IMR-90 (cell line): ENCODE measurements around the gene TIMELESS. TPM values are rescaled to one million over a fixed set of nuclear protein-coding genes. Genes with fewer than 3 reads are reported as not detected.

Experiments
- ATAC-seq: fragments of 200-7000 bp; cut with Tn5 transposase; 2 replicates; pipeline ENCODE4 v1.9.1; 2020; ENCODE audit warnings: low read depth, mild to moderate bottlenecking, moderate library complexity
- BruUV-seq: library from RNA; stranded (reverse); fragments of 400-500 nt; replicated peaks from 2 replicates; lab custom pipeline; 2021; lab: Mats Ljungman, UMichigan
- CTCF ChIA-PET: fragments of 300-600 bp; formaldehyde crosslinking; extraction: SDS; loops from one replicate; lab custom pipeline; 2021; ENCODE audit warnings: antibody characterized with exemption; lab: Yijun Ruan, JAX
- POLR2A ChIA-PET: fragments of 300-600 bp; sonication (Branson Sonifier 250); formaldehyde crosslinking; loops from one replicate; lab custom pipeline; 2022; ENCODE audit warnings: antibody characterized with exemption; ENCODE audit not compliant: unreplicated experiment; lab: Charles Lee
- DNase-seq: peaks from one replicate; pipeline ENCODE4 v3.0.0; 2013
- H2AFZ ChIP-seq: replicated peaks from 2 replicates; pipeline ENCODE3; 2013; ENCODE audit warnings: low read length, mild to moderate bottlenecking; ENCODE audit not compliant: poor library complexity
- H2AK5ac ChIP-seq: 2 replicates; pipeline ENCODE4 v1.6.1; 2013; ENCODE audit warnings: low read depth, low read length, inconsistent platforms
- H2AK9ac ChIP-seq: replicated peaks from 2 replicates; pipeline ENCODE3; 2013; ENCODE audit warnings: mild to moderate bottlenecking, low read depth, low read length, moderate library complexity; ENCODE audit not compliant: poor library complexity
- H2BK120ac ChIP-seq: 2 replicates; pipeline ENCODE4 v1.6.1; 2013; ENCODE audit warnings: low read depth, low read length, inconsistent platforms
- H2BK15ac ChIP-seq: 3 replicates; pipeline ENCODE4 v1.6.1; 2013; ENCODE audit warnings: low read depth, low read length, inconsistent platforms
- H2BK20ac ChIP-seq: 2 replicates; pipeline ENCODE4 v1.6.1; 2013; ENCODE audit warnings: low read depth, mild to moderate bottlenecking, inconsistent platforms, low read length, moderate library complexity
- H2BK5ac ChIP-seq: 2 replicates; pipeline ENCODE4 v1.6.1; 2013; ENCODE audit warnings: mild to moderate bottlenecking, low read depth, low read length, inconsistent platforms; ENCODE audit not compliant: poor library complexity, severe bottlenecking
- H3K14ac ChIP-seq: replicated peaks from 2 replicates; pipeline ENCODE4 v1.6.1; 2013; ENCODE audit warnings: low read depth, low read length, inconsistent platforms
- H3K18ac ChIP-seq: 2 replicates; pipeline ENCODE4 v1.6.1; 2013; ENCODE audit warnings: low read depth, low read length, control low read depth
- H3K23ac ChIP-seq: 2 replicates; pipeline ENCODE4 v1.6.1; 2013; ENCODE audit warnings: low read depth, low read length, inconsistent platforms
- H3K27ac ChIP-seq: 2 replicates; pipeline ENCODE4 v1.5.1; 2013; ENCODE audit warnings: mild to moderate bottlenecking, control low read depth, low read length; ENCODE audit not compliant: insufficient read depth
- H3K27me3 ChIP-seq: 2 replicates; pipeline ENCODE4 v1.6.1; 2013; ENCODE audit warnings: low read length; ENCODE audit not compliant: control insufficient read depth, insufficient read depth
- H3K36me3 ChIP-seq: 2 replicates; pipeline ENCODE4 v1.6.1; 2013; ENCODE audit warnings: low read length, mixed read lengths; ENCODE audit not compliant: control insufficient read depth, insufficient read depth
- H3K4ac ChIP-seq: 2 replicates; pipeline ENCODE4 v1.6.1; 2013; ENCODE audit warnings: low read depth, low read length, inconsistent platforms
- H3K4me1 ChIP-seq: 2 replicates; pipeline ENCODE4 v1.6.1; 2013; ENCODE audit warnings: low read length, mixed read lengths; ENCODE audit not compliant: control insufficient read depth, insufficient read depth
- H3K4me2 ChIP-seq: 2 replicates; pipeline ENCODE4 v1.6.1; 2013; ENCODE audit warnings: low read depth, mild to moderate bottlenecking, control low read depth, low read length, moderate library complexity
- H3K4me3 ChIP-seq: 2 replicates; pipeline ENCODE4 v1.5.1; 2013; ENCODE audit warnings: low read depth, mild to moderate bottlenecking, control low read depth, low read length, moderate library complexity; ENCODE audit not compliant: insufficient read depth
- H3K56ac ChIP-seq: 2 replicates; pipeline ENCODE4 v1.6.1; 2013; ENCODE audit warnings: low read length, inconsistent platforms; ENCODE audit not compliant: insufficient read depth; ENCODE audit errors: extremely low read depth
- H3K79me1 ChIP-seq, 2 experiments: 2 replicates each; pipeline ENCODE4 v1.6.1; 2013; ENCODE audit warnings: low read length in 2 of 2, inconsistent platforms in 1 of 2, low read depth in 1 of 2
- H3K9ac ChIP-seq: 2 replicates; pipeline ENCODE4 v1.6.1; 2013; ENCODE audit warnings: low read depth, low read length, control low read depth
- H3K9me1 ChIP-seq: 2 replicates; pipeline ENCODE4 v1.6.1; 2013; ENCODE audit warnings: low read length, inconsistent platforms; ENCODE audit not compliant: insufficient read depth
- H3K9me3 ChIP-seq: 2 replicates; pipeline ENCODE4 v1.6.1; 2013; ENCODE audit warnings: low read length; ENCODE audit not compliant: control insufficient read depth, insufficient read depth
- H4K20me1 ChIP-seq: 2 replicates; pipeline ENCODE4 v1.6.1; 2013; ENCODE audit warnings: low read length, inconsistent platforms; ENCODE audit not compliant: insufficient read depth
- H4K5ac ChIP-seq: 2 replicates; pipeline ENCODE4 v1.6.1; 2013; ENCODE audit warnings: mild to moderate bottlenecking, low read depth, low read length, control low read depth
- H4K8ac ChIP-seq, 2 experiments: 2 replicates each; pipeline ENCODE4 v1.6.1; 2013; ENCODE audit warnings: low read depth in 2 of 2, low read length in 2 of 2, control low read depth in 1 of 2, inconsistent platforms in 1 of 2
- H4K91ac ChIP-seq: 2 replicates; pipeline ENCODE4 v1.6.1; 2013; ENCODE audit warnings: low read depth, low read length, inconsistent platforms; ENCODE audit not compliant: insufficient read depth
- CEBPB ChIP-seq: IDR thresholded peaks from 2 replicates; pipeline ENCODE4 v1.6.1; 2012; ENCODE audit warnings: low read depth, low read length, improper control_type of control experiment
- CHD1 ChIP-seq: IDR thresholded peaks from 2 replicates; pipeline ENCODE4 v1.6.1; 2012; ENCODE audit warnings: low read depth, low read length, improper control_type of control experiment
- ELK1 ChIP-seq: fragments of 150-350 bp; IDR thresholded peaks from 2 replicates; pipeline ENCODE4 v1.6.1; 2016; ENCODE audit warnings: low read depth, mild to moderate bottlenecking, low read length, moderate library complexity, borderline replicate concordance
- FOS ChIP-seq: fragments of 150-350 bp; IDR thresholded peaks from 2 replicates; pipeline ENCODE4 v1.6.1; 2016; ENCODE audit warnings: low read depth, low read length
- MAFK ChIP-seq: IDR thresholded peaks from 2 replicates; pipeline ENCODE4 v1.6.1; 2012; ENCODE audit warnings: low read depth, low read length, improper control_type of control experiment
- MAZ ChIP-seq: IDR thresholded peaks from 2 replicates; pipeline ENCODE4 v1.6.1; 2012; ENCODE audit warnings: low read depth, mild to moderate bottlenecking, low read length, improper control_type of control experiment, moderate library complexity, borderline replicate concordance
- POLR2A ChIP-seq: IDR thresholded peaks from 2 replicates; pipeline ENCODE4 v1.6.1; 2012; ENCODE audit warnings: mild to moderate bottlenecking, low read depth, low read length
- RAD21 ChIP-seq: IDR thresholded peaks from 2 replicates; pipeline ENCODE4 v1.6.1; 2012; ENCODE audit warnings: low read length, improper control_type of control experiment
- RCOR1 ChIP-seq: IDR thresholded peaks from 2 replicates; pipeline ENCODE4 v1.6.1; 2012; ENCODE audit warnings: mild to moderate bottlenecking, low read length, improper control_type of control experiment; ENCODE audit not compliant: insufficient replicate concordance
- RFX5 ChIP-seq: IDR thresholded peaks from 2 replicates; pipeline ENCODE4 v1.8.0; 2012; ENCODE audit warnings: low read depth, mild to moderate bottlenecking, low read length, moderate library complexity
- SMC3 ChIP-seq: fragments of 150-350 bp; IDR thresholded peaks from 2 replicates; pipeline ENCODE4 v1.6.1; 2016; ENCODE audit warnings: low read depth, mild to moderate bottlenecking, antibody characterized with exemption, low read length, moderate library complexity
- USF2 ChIP-seq: fragments of 150-350 bp; IDR thresholded peaks from 2 replicates; pipeline ENCODE4 v1.6.1; 2017; ENCODE audit warnings: mild to moderate bottlenecking, antibody characterized with exemption, low read length, low read depth
- WGBS, 2 experiments: methylation state at CpG; one replicate each; pipeline versions ENCODE4 v1.1.5 to v1.1.7; 2013; ENCODE audit warnings: missing lambda C conversion rate in 2 of 2; ENCODE audit not compliant: insufficient read length in 1 of 2; ENCODE audit errors: extremely low coverage in 2 of 2; 5-methylcytosine and 5-hydroxymethylcytosine counted together
- dilution Hi-C: fragments of 300-500 bp; cut with HindIII; formaldehyde crosslinking; loops from one replicate; pipeline ENCODE4 v1.14.3; 2018; ENCODE audit warnings: low sequenced_read_pairs; ENCODE audit not compliant: unreplicated experiment
- in situ Hi-C: fragments of 300-500 bp; cut with MboI; formaldehyde crosslinking; loops from 3 replicates; pipeline ENCODE4 v1.14.3; 2019; ENCODE audit warnings: low sequenced_read_pairs, inconsistent platforms, mixed read lengths
- intact Hi-C: fragments of 100-400 bp; cut with micrococcal nuclease; formaldehyde crosslinking; loops from 2 replicates; pipeline ENCODE4 v1.10.0; 2022
- polyA plus RNA-seq, 3 experiments: library from polyadenylated mRNA; depleted of rRNA; stranded (reverse); fragments of >200 nt; gene quantifications; 2 replicates each; pipeline ENCODE4 v1.2.3, GENCODE V29; 2012; ENCODE audit warnings: low replicate concordance in 1 of 3
- total RNA-seq: library from RNA; depleted of rRNA; stranded (reverse); fragments of >200 nt; gene quantifications from 2 replicates; pipeline ENCODE4 v1.2.3, GENCODE V29; 2012
- TF ChIP-seq, protein P1 (sequence below): conservative IDR thresholded peaks from 2 replicates; pipeline ENCODE4 v1.5.1; 2012; ENCODE audit warnings: mild to moderate bottlenecking, low read depth, low read length, improper control_type of control experiment

Gene TIMELESS
- total and polyA plus RNA-seq, 2 of the 4 experiments (the other 2 are of a cell fraction) = 7.3 to 10.4 TPM

GRCh38 chr12:56437430-56438176 lies 11.6 kb downstream of the TIMELESS start (continued):
- TF ChIP-seq RAD21 = no peak

DNA sequence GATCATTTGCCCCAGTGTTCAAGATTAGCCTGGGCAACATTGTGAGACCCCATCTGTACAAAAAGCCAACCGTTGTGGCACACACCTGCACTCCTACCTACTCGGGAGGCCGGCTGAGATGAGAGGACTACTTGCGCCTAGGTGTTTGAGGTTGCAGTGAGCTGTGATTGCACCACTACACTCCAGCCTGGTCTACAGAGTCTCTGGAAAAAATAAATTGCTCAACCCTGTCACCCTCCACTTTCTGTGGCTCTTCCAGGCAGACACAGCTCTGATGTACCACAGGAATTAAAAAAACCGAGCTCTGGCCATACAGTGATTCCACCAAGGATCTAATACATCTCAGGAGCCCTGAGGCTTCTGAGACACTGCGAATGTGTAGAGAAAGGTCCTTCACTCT lies 14.4 kb downstream of the TIMELESS start:
- POLR2A ChIA-PET = no interaction called here
- CTCF ChIA-PET = no interaction called here
- no peak for TF ChIP-seq CHD1
- TF ChIP-seq MAZ = no peak
- TF ChIP-seq CEBPB = no peak
- no peak for TF ChIP-seq ELK1
- no peak for TF ChIP-seq MAFK
- TF ChIP-seq FOS = no peak
- TF ChIP-seq, protein P1, sequence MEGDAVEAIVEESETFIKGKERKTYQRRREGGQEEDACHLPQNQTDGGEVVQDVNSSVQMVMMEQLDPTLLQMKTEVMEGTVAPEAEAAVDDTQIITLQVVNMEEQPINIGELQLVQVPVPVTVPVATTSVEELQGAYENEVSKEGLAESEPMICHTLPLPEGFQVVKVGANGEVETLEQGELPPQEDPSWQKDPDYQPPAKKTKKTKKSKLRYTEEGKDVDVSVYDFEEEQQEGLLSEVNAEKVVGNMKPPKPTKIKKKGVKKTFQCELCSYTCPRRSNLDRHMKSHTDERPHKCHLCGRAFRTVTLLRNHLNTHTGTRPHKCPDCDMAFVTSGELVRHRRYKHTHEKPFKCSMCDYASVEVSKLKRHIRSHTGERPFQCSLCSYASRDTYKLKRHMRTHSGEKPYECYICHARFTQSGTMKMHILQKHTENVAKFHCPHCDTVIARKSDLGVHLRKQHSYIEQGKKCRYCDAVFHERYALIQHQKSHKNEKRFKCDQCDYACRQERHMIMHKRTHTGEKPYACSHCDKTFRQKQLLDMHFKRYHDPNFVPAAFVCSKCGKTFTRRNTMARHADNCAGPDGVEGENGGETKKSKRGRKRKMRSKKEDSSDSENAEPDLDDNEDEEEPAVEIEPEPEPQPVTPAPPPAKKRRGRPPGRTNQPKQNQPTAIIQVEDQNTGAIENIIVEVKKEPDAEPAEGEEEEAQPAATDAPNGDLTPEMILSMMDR = no peak
- no peak for TF ChIP-seq USF2
- TF ChIP-seq SMC3 = no peak
- TF ChIP-seq RFX5 = no peak
- no peak for TF ChIP-seq RAD21
- TF ChIP-seq POLR2A = no peak
- no peak for TF ChIP-seq RCOR1

More for the DNA sequence above, 14.4 kb downstream of the TIMELESS start:
- intact Hi-C loops (loop anchor here (5.0 kb wide), 1 partner anchor 48 kb away; no protein-coding TSS in a partner anchor), dilution Hi-C loops (no loop called here), in situ Hi-C loops (no loop called here)
- H2BK15ac ChIP-seq = no peak overlapping the region
- H2BK20ac ChIP-seq = no peak overlapping the region
- WGBS, 2 experiments = 93% methylated on average over 3 of the region's 6 CpGs; no CpG with 5 or more reads in 1 of the 2 experiments
- DNase-seq (no peak), ATAC-seq (no peak)
- no peak overlapping the region for H3K14ac ChIP-seq
- H3K4me3 ChIP-seq = no peak overlapping the region
- no peaks in the 10 kb centered on the region for H4K20me1 ChIP-seq
- H3K56ac ChIP-seq = no peak overlapping the region
- H3K4me2 ChIP-seq = no peak overlapping the region
- no peak overlapping the region for H4K91ac ChIP-seq
- no peak overlapping the region for H2AK5ac ChIP-seq
- H4K5ac ChIP-seq = no peak overlapping the region
- peaks cover 3% of the 10 kb centered on the region; the same call in 1 of the 2 replicates for H3K9me1 ChIP-seq
- no peak overlapping the region for H2BK5ac ChIP-seq
- no peaks in the 10 kb centered on the region for H3K27me3 ChIP-seq
- H4K8ac ChIP-seq = no peak overlapping the region
- H3K23ac ChIP-seq = no peak overlapping the region
- no peak overlapping the region for H3K18ac ChIP-seq
- H3K4me1 ChIP-seq = no peaks in the 10 kb centered on the region
- H3K4ac ChIP-seq = no peak overlapping the region
- H3K79me1 ChIP-seq = peaks cover 16 to 38% of the 10 kb centered on the region in 2 experiments; a peak in 3 of 4 replicates
- H2AFZ ChIP-seq = no peak overlapping the region
- no peaks in the 10 kb centered on the region for H3K9me3 ChIP-seq
- H3K36me3 ChIP-seq = peaks cover 4% of the 10 kb centered on the region
- BruUV-seq = no TSS peak
- H2AK9ac ChIP-seq = no peak overlapping the region
- H3K9ac ChIP-seq = no peak overlapping the region
- H2BK120ac ChIP-seq = no peak overlapping the region
- H3K27ac ChIP-seq = no peak overlapping the region
